Measurements from ENCODE around the gene CASZ1.
A peak's percentile ranks its signal among the peaks of the same experiment; 100 is the strongest.

CASZ1 gene

GRCh38 chr1:10751160-10751559 lies 45.3 kb downstream of the CASZ1 start:
- no peak for DNase-seq

- DNase-seq, result no peak
Measured at GRCh38 chr1:10745886-10746455, 50.5 kb downstream of the CASZ1 start.

GRCh38 chr1:10745383-10745782 lies 51.1 kb downstream of the CASZ1 start:
- no peak for DNase-seq

- DNase-seq, result no peak
Measured at GRCh38 chr1:10744654-10745238, 51.7 kb downstream of the CASZ1 start.

- DNase-seq, result no peak
Measured at GRCh38 chr1:10744029-10744428, 52.4 kb downstream of the CASZ1 start.

- DNase-seq, result no peak
Measured at GRCh38 chr1:10741696-10742095, 54.8 kb downstream of the CASZ1 start.

GRCh38 chr1:10740123-10740522 lies 56.3 kb downstream of the CASZ1 start:
- no peak for DNase-seq

- DNase-seq, result no peak
Measured at GRCh38 chr1:10739589-10739988, 56.9 kb downstream of the CASZ1 start.

GRCh38 chr1:10738061-10739058 lies 58.1 kb downstream of the CASZ1 start:
- no peak for DNase-seq

GRCh38 chr1:10737651-10738050 lies 58.8 kb downstream of the CASZ1 start:
- DNase-seq, result no peak

GRCh38 chr1:10736634-10737586 lies 59.5 kb downstream of the CASZ1 start:
- peak; percentile 39 for DNase-seq

- DNase-seq, result no peak
Measured at GRCh38 chr1:10735563-10736305, 60.7 kb downstream of the CASZ1 start.

- no peak for DNase-seq
Measured at GRCh38 chr1:10734962-10735544, 61.4 kb downstream of the CASZ1 start.

- no peak for DNase-seq
Measured at GRCh38 chr1:10734375-10734774, 62.1 kb downstream of the CASZ1 start.

GRCh38 chr1:10733474-10734366 lies 62.7 kb downstream of the CASZ1 start:
- no peak for DNase-seq

- DNase-seq, result no peak
Measured at GRCh38 chr1:10730985-10731384, 65.5 kb downstream of the CASZ1 start.

- DNase-seq, result no peak
Measured at GRCh38 chr1:10728595-10729410, 67.6 kb downstream of the CASZ1 start.

- DNase-seq, result peak; percentile 52
Measured at GRCh38 chr1:10727751-10728232, 68.7 kb downstream of the CASZ1 start.

- DNase-seq, result no peak
Measured at GRCh38 chr1:10726355-10726754, 70.1 kb downstream of the CASZ1 start.

Data from RPMI8226 (cell line).